ENCODE measurements around the gene COPZ2.

- no peak for TF ChIP-seq CTCF (IDR thresholded peaks at IDR 0.05)
- TF ChIP-seq POLR2AphosphoS5 (IDR thresholded peaks at IDR 0.05), result no peak
Measured at GRCh38 chr17:48084932-48085331, 47.3 kb upstream of the COPZ2 start.

All from suprapubic skin (tissue), 3 donors.